Endothelial cell (in vitro differentiated cells): ENCODE results near the gene ARHGEF17. TPM values are rescaled to one million over a fixed set of nuclear protein-coding genes. Genes with fewer than 3 reads are reported as not detected.

Experiments
- DNase-seq: peaks from one replicate; pipeline ENCODE4 v3.0.0; 2021; ENCODE audit warnings: low spot score
- H3K27ac Mint-ChIP-seq: one replicate; pipeline ENCODE4 v1.8.0; 2021; ENCODE audit warnings: mixed read lengths, inconsistent platforms; ENCODE audit not compliant: unreplicated experiment
- H3K27me3 Mint-ChIP-seq: one replicate; pipeline ENCODE4 v1.8.0; 2021; ENCODE audit warnings: mild to moderate bottlenecking, moderate library complexity, mixed read lengths, inconsistent platforms; ENCODE audit not compliant: unreplicated experiment
- H3K36me3 Mint-ChIP-seq: one replicate; pipeline ENCODE4 v1.8.0; 2021; ENCODE audit warnings: mild to moderate bottlenecking, low read depth, mixed read lengths, inconsistent platforms; ENCODE audit not compliant: unreplicated experiment
- H3K4me1 Mint-ChIP-seq: one replicate; pipeline ENCODE4 v1.8.0; 2021; ENCODE audit warnings: mild to moderate bottlenecking, mixed read lengths, inconsistent platforms; ENCODE audit not compliant: unreplicated experiment
- H3K4me3 Mint-ChIP-seq: one replicate; pipeline ENCODE4 v1.8.0; 2021; ENCODE audit warnings: mild to moderate bottlenecking, mixed read lengths, inconsistent platforms; ENCODE audit not compliant: unreplicated experiment
- H3K9me3 Mint-ChIP-seq: one replicate; pipeline ENCODE4 v1.8.0; 2021; ENCODE audit warnings: mixed read lengths, inconsistent platforms; ENCODE audit not compliant: unreplicated experiment
- CTCF ChIP-seq: fragments of 200-600 bp; sonication (generic); IDR thresholded peaks from one replicate; pipeline ENCODE4 v1.5.0; 2021; ENCODE audit warnings: antibody characterized with exemption; ENCODE audit not compliant: unreplicated experiment
- total RNA-seq: library from RNA; stranded (reverse); fragmentation: NEBNext Ultra II Directional; extraction: Animal tissue kit (Norgen Biotek cat#: 25700); gene quantifications from one replicate; pipeline ENCODE4 v1.2.1, GENCODE V29; 2021; ENCODE audit not compliant: unreplicated experiment

ARHGEF17 gene
- total RNA-seq, 1 donor from 2014 or later, result 93.3 TPM

GRCh38 chr11:73286240-73286810 is 21.8 kb upstream of the ARHGEF17 start:
- Mint-ChIP-seq H3K4me3 (no peak overlapping the region), H3K27ac (no peak overlapping the region)
- DNase-seq, result no peak

GRCh38 chr11:73287400-73288101 is 20.5 kb upstream of the ARHGEF17 start:
- Mint-ChIP-seq H3K4me1 (peaks cover 20% of the 10 kb centered on the region), H3K36me3 (no peaks in the 10 kb centered on the region), H3K27me3 (peaks cover 15% of the 10 kb centered on the region), H3K27ac (no peak overlapping the region), H3K4me3 (no peak overlapping the region), H3K9me3 (no peaks in the 10 kb centered on the region)
- TF ChIP-seq CTCF, result no peak
- DNase-seq, result no peak

More at GRCh38 chr11:73286240-73286810, 21.8 kb upstream of the ARHGEF17 start:
- TF ChIP-seq CTCF, result peak; percentile 14
- H3K36me3 Mint-ChIP-seq, result no peaks in the 10 kb centered on the region
- no peaks in the 10 kb centered on the region for H3K9me3 Mint-ChIP-seq
- H3K27me3 Mint-ChIP-seq, result peaks cover 21% of the 10 kb centered on the region
- H3K4me1 Mint-ChIP-seq, result peaks cover 20% of the 10 kb centered on the region

GRCh38 chr11:73288192-73288872 is 19.7 kb upstream of the ARHGEF17 start:
- peaks cover 15% of the 10 kb centered on the region for H3K27me3 Mint-ChIP-seq
- no peak overlapping the region for H3K4me3 Mint-ChIP-seq
- TF ChIP-seq CTCF, result no peak
- peaks cover 4% of the 10 kb centered on the region for H3K36me3 Mint-ChIP-seq
- H3K4me1 Mint-ChIP-seq, result peaks cover 24% of the 10 kb centered on the region
- no peak overlapping the region for H3K27ac Mint-ChIP-seq
- no peak for DNase-seq
- no peaks in the 10 kb centered on the region for H3K9me3 Mint-ChIP-seq

- Mint-ChIP-seq H3K4me1 (peaks cover 24% of the 10 kb centered on the region), H3K27me3 (peaks cover 12% of the 10 kb centered on the region), H3K27ac (peak overlapping the region; percentile 72), H3K36me3 (peaks cover 4% of the 10 kb centered on the region), H3K9me3 (no peaks in the 10 kb centered on the region), H3K4me3 (peak overlapping the region; percentile 1)
- TF ChIP-seq CTCF, result peak; percentile 83
- peak; percentile 80 for DNase-seq
These were observed 19.0 kb upstream of the ARHGEF17 start for GRCh38 chr11:73288873-73289707.
